Measurements from ENCODE around the gene TMEM201.
A peak's percentile ranks its signal among the peaks of the same experiment; 100 is the strongest.
"Not testable (repeated sequence)": the region's sequence is repeated elsewhere in the genome, so short reads cannot be mapped to it uniquely, and the experiment has no call there.

Gene TMEM201

DNA sequence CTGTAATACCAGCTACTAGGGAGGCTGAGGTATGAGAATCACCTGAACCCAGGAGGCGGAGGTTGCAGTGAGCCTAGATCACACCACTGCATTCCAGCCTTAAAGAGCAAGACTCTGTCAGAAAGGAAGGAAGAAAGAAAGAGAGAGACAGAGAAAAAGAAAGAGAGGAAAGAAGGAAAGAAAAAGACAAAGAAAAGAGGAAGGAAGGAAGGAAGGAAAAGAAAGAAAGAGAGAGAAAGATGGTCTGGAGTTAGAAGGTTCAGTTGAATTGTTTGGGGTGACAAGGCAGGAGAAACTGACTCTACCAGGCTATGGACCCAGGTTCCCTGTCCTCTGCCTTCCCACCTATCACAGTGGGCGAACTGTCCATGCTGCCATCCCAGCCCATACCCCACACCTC lies 35.4 kb downstream of the TMEM201 start:
- no peak for DNase-seq

DNA sequence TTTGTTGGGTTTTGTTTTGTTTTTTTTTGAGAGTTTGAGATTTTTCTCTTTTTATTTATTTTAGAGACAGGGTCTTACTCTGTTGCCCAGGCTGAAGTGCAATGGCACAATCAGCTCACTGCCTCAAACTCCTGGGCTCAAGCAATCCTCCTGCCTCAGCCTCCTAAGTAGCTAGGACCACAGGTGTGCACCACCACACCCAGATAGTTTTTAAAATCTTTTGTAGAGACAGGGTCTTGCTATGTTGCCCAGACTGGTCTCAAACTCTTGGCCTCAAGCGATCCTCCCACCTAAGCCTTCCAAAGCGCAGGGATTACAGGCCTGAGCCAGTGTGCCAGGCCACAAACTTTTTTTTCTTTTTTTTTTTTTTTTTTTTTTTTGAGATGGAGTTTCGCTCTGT lies 36.3 kb downstream of the TMEM201 start:
- DNase-seq: not testable (repeated sequence)

DNA sequence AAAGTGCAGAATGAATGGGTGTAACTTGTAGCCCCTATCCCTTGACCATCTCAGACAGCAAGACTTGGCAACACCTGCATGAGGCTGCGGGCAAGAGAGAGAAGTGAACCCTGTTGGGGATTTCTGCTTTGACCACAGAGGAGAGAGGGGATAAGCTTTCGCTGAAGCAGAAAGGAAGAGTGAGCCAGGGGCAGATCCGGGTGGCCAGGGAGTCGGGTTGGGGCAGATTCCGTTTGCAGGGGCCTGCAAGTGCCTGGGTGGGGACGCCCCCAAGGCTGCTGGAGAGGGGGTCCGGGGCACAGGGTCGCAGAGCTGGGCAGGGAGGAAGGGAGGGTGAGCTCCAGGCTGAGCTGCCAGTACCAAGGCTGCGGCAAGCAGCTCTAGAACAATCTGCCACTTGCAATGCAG lies 37.5 kb downstream of the TMEM201 start:
- peak; percentile 37 for DNase-seq

DNA sequence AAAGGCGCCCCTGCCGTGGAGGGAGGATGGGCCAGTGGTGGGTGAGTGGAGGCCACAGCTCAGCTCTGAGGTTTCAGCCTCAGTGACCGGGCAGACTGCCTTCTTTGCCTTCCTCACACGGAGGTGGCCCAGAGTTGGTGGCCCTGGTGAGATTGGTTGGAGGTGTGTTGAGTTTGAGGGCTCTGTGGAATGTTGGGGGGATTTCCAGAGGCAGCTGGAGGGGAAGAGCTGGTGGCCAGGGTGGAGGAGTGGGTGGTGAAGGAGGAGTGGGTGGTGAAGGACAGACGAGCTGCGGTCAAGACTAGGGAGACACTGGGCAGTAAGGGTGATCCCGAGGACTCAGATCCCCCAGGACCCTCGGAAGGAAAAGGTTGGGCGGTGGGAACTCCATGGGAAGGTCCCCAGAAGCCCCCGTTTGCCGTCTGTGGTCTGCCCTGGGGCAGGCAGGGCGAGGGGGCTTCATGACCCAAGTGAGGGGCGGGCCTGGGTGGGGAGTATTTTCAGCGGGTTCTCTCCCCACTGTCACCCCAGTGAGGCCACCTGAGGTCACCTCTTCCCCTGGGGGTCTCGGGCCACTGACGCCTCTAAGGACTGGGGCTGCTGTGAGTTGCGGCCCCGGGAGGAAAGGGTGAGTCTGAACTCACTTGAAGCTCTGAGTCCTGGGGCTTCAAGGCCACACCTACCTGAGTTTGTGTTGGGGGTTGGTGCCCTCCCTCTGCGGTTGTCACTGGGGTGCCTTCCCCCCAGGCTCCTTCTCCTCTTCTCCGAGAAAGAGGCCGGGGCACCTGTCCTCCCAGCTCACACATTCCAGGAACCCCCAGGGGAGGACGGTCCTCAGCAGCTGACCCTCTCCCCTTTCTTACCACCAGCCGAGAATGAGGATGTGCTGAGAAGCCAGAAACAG lies 40.1 kb downstream of the TMEM201 start:
- DNase-seq: peak; percentile 54

DNA sequence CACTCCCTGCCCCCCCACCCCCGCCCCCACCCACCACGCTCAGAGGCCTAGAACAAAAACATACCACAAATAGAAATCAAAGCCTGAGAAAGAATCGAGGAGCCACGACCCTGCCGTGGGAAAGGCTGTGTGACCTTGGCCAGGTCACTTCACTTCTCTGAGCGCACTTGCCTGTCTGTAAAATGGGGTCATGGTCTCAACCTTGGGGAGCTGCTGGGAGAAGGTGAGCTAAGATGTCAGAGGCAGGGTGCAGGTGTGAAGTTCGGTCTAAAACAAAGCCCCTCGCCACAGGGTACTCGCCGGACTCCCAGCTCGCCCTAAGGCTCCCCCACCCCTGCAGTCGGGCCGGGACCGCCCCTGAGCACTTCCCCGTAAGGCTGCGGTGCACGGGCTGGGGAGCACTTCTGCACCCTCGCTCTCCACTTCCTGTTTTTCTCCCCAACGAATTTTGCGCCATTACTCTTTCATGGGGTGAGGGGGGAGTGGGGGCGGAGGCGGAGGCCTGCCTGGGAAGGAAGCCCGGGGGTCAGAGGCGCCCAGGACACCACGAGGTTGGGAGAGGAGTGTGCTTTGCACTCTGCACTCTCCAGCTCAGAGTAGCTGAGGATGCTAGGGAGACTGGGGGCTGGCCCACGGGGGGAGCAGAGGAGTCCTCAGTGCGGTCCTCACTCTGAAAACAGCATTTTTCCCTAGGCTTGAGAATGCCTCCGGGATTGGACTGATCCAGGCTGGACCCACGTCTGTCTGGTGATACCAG lies 40.9 kb downstream of the TMEM201 start:
- peak; percentile 93 for DNase-seq

DNA sequence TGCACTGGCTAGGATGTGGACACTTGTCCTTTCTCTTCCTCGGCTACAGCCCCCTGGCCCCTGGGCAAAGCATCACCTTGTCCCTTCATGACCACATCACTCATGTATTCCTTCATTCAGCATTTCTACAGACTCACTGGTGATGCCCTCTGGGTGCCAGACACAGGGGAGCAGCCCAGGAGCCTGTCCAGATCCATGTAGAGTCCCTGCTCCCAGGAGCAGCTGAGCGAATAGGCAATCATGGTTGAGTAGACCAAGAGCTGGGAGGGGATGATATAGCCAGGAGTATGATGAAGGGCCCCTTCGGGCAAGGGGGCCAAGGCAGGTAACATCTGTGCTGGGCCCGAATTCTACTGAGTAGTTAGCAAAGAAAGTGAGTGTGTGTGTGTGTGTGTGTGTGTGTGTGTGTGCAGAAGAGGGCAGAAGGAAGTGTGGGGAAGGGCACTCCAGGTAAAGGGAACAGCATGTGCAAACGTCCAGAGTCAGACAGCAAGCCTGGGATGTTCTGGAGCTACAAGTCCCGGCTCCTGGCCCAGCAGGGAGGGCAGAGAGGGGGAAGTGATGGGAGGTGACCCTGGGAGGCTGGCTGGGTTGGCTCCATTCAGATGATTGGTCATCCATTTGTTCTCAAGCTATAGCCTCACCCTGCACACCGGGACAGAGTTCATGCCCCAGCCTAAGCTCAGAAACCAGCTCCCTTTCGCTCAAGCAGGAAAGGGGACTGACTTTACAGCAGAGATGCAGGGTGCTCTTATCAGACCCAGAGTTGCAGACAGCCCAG lies 41.8 kb downstream of the TMEM201 start:
- DNase-seq: no peak

DNA sequence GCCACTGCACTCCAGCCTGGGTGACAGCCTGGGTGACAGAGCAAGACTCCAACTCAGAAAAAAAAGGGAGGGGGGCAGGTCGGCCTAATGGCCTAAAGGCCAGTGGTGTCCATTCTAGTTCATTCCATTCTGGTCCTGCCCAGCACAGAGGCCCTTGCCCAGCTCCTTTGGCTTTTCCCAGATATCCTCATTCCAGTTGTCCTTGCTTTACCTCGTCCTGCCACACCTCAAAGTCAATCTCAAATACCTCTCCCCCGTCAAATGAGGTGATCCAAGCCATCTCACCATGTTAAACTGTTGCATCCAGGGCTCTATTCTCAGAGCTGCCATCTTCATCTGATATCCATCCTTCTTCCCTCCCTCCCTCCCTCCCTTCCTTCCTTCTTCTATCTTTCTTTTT lies 42.9 kb downstream of the TMEM201 start:
- DNase-seq: no peak

DNA sequence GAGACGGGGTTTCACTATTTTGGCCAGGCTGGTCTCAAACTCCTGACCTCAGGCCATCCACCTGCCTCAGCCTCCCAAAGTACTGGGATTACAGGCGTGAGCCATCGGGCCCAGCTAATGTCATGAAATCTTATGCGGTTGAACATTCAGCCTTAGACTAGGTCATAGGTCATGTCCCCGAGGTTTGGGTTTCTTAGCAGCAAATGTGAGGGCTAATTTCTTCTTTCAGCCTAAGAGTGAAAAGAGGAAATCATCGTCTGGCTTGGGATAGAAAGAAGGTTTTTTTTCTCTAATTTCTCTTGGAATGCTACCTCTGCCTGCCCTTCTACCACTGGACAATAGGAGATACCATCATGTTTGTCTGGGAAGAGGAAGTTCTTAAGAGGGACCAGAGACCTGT lies 44.8 kb downstream of the TMEM201 start:
- DNase-seq: no peak

DNA sequence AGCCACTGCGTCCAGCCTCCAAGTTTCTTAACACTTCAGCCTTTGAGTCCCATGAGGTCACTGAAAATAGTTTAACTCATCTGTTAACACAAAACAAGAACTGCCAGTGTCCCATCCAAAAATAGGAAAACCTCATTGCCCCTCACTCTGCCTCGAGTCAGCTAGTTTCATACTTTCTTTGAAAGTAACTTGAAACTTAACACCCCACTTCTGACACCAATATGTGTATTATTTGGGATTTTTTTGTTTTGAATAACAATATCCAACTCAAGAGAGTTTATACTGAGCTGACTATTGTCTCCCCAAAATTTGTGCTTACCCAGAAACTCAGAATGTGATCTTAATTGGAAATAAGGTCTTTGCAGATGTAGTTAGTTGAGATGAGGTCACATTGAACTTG lies 45.9 kb downstream of the TMEM201 start:
- DNase-seq: no peak

DNA sequence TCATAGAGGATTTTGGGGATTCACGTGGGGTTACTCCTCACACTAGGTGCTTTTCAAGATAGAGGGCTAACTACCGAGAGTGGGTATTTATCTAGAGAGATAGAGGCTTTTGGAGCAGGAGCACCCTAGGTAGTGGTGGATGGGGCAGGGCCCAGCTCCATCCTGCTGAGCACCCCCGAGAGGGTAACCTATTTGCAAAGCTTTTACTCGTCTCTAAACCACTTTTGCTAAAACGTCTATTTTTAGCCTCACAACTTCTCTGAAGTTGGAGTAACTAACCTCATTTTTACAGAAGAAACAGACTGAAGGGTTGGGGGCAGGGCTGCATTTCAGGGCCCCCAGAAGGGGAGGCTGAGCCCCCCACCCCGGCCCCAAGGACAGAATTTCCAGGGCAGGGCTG lies 50.5 kb downstream of the TMEM201 start:
- DNase-seq: no peak

DNA sequence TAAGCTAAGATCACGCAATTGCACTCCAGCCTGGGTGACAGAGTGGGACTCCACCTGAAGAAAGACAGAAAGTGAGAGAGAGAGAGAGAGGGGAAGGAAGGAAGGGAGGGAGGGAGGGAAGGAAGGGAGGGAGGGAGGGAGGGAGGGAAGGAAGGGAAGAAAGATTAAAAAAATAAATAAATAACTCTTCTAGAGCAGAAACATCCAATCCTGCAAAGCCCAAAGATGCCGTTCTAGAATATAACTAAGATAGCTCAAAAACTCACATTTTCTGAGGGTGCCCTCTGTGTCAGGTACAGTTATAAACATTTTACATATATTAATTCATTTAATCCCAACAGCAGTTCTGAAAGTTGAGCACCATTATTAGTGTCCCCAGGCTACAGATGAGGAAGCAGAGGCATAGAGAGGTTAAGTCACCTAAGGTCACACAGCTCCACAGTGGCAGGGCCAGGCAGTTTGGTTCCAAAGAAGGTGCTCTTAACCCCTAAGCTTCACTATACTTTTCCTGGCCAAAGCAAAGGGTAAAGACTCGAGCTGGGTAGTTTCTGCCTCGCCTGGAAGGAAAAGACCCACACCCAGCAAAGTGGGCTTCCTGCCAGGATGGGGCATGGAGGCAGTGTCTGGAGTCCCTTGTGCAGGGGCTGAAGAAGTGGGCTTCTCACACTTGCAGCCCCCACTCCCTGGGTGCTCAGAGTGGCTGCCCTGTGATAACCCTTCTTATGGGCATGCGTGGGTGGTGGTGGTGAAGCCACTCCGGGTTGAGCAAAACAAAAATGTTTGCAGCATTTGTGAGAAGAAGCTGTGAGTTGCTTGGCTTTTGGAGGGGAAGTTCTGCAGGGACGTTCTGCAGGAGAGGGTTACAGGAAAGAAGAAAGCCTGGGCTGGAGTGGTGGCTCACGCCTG lies 54.9 kb downstream of the TMEM201 start:
- DNase-seq: peak; percentile 41

DNA sequence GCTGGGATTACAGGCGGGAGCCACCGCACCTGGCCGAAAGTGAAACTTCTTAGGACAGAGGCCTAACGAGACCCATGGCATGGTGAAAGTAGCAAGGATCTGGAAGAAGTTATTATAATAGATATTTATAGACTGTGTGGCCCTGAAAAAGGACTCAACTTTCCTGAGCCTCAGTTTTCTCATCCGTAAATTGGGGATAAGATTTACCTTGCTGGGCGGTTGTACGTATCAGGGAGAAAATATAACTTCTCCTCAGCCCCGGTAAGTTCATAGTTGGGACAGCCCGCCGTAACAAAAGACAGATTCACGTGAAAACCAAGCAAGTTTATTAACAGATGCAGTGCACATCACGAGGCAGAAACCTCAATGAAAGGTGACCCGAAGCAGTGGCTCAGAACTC lies 57.3 kb downstream of the TMEM201 start:
- DNase-seq: no peak

DNA sequence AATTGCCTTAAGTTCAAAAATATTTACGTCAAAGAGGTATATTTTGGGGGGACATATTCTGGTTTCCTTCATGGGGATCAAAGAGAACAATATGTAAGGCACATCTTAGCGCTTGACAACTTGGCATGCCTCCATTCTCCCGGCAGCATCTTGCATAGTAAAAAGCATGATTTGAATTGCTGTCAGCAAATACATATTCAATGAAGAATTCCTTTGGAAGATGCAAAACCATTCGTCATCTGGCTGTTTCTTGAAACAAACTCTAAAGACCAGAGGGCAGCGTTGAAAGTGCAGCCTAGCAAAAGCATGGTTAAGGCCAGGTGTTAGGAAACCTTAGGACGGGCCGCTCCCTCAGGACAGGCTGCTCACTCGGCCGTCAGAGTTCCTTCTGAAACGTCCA lies 59.5 kb downstream of the TMEM201 start:
- DNase-seq: no peak

DNA sequence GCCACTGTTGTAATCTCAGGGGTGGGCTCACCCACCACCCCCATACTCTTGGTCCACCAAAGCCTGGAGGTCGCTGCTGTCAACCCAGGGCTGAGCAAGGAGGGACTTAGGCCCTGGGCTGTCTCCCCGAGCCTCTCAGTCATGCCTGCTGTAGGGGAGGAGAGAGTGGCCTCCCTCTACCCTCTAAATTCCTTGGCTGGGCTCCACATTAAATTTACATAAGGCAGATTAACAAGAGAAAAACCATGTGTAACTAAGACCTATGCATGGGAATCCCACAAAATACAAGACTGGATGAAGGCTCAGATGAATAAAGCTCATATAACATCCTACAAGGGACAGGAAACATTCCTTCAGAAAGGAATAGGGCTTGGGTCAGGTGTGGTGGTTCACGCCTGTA lies 61.1 kb downstream of the TMEM201 start:
- DNase-seq: no peak

DNA sequence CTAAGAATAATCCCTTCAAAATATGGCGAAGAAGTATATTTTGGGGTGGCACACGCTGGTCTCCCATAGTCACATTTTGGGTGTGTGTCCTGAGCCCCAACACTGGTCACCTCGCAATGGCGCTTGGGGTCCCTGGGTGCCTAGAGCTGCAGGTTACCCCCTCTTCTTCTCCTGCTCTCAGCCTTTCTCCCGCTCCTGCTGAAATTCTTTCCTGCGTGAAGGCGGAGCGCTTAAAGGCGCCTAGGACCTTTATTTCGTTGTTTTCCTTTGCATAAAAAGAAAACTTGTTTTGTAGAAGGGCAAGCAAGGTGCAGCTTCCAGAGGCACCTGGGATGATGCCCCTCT lies 62.5 kb downstream of the TMEM201 start:
- no peak for DNase-seq

DNA sequence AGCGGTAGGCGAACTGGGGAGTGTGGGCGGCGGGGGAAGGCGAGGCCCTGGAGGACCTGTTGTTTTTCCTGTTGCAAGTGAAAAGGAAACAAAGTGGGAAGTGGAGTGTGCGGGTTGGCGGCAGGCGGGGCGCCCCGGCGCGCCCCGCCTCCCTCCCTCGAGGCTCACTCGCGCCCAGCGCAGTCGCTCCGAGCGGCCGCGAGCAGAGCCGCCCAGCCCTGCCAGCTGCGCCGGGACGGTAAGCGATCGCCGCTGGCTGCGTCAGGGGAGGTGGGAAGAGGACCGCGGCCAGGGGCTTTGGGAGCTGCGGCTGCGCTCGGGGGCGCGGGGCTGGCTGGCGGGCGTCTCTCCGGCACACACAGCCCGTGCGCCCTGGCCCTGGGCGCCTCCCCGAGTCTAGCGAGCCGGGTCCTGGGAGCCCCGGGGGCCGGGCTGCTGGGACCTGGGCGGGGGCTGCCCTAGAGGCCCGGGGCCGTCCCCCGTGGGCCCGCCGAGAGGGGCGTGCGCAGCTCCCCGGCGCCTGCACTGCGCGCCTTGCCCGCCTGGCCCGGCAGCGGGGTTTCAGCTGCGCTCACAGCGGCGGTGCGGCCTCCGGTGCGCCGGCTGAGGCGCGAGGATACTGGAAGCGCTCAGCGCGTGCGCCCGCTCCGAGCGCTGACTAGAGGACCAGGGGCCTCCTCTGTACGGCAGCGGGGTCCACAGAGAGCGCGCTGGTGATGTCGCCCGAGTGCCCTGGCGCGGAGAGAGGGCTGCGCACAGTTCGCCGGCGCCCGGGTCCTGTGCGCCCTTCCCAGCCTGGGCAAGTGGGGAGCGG lies 63.1 kb downstream of the TMEM201 start, which contains the start of gene PIK3CD:
TSS of gene PIK3CD (plus strand) at position 167 of the 814 bp plus-strand sequence. CDS start 58,725 bp downstream, outside the sequence.
- DNase-seq: peak; percentile 76

DNA sequence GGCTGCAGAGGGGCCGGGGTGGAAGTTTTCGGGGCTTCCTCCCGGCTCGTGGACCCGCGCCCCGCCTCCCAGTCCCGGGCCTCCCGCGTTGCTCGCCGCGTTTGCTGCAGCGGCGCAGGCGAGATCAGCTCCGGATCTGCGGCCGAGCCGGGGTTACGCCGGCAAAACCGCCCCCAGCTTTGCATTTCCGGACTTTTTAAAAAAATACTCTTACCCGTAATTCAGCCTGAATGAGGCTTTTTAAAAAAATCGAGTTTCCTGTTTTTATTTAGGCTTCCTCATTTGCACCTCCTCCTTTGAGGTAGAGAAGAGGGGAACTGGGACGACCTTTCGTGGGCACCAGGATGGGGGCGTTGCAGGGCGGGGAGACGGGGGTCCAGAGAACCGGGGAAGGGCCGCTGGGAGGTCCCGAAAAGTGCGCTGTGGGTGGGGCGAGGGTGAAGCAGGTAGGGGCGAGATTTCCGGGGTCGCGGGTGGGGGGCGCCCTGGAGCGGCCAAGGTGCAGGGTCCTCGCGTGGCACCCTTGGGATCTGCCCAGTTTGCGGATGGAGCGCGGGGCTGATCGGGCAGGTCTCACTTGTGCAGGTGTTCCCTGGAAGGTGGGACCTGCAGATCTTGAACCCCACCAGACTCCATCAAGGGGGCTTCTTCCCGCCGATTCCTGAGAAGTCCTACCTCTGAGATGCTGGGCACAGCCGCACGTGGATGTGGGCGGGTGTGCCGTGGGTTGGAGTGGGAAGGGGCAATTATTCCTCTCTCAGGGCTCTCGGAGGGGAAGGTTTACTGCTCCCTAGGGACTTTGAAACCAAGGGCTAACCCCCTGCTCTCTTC lies 63.9 kb downstream of the TMEM201 start:
- peak; percentile 82 for DNase-seq

DNA sequence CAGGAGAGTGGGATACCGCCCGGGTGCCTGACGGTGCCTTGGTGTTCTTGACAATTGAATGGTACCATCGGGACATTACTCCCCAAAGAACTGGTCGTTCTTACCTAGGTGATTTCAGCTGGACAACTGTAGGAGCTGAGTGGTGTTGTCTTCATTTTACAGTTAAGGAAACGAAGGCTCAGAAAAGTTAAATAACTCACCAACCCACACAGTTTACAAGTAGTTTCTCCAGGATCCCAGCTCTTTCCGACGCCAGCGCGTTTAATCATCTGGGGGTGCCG lies 64.4 kb downstream of the TMEM201 start:
- no peak for DNase-seq

DNA sequence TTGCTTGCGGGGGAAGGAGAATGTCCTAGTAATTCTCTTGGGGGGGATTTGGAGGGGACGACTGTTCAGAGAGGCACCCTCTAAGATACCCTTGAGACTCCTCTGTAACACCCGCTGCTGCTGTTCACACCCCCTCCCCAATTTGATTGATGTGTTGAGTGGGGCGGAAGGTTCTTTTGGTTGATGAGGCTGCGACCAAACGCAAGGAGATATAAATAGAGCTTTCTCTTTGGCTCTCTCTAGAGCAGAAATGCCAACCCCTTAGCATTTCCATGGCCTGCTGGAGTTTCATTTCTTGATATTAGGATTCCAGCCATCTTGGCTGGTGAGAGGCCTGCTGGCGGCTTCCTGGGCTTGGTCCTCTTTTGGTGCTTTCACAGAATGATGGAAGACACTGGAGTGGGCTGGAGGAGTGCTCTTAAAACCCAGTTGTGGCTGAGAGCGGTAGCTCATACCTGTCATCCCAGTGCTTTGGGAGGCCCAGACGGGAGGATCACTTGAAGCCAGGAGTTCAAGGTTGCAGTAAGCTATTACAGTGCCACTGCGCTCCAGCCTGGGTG lies 64.9 kb downstream of the TMEM201 start:
- DNase-seq: no peak

Measured in hematopoietic multipotent progenitor cell treated with erythropoietin and hydrocortisone succinate and interleukin-3 and kit ligand, for 4 days (in vitro differentiated cells).